Measurements from ENCODE around the gene SURF2.

Gene SURF2

GRCh38 chr9:133332381-133332730 is 24.0 kb upstream of the SURF2 start:
- TF ChIP-seq MAX (IDR thresholded peaks at IDR 0.05) (no peak), YY1 (IDR thresholded peaks at IDR 0.05; ENCODE audit: low read depth) (no peak), EGR1 (IDR thresholded peaks at IDR 0.05) (no peak), CEBPB (IDR thresholded peaks at IDR 0.05) (no peak), TCF12 (IDR thresholded peaks at IDR 0.05; ENCODE audit: low read depth) (no peak), TAF1 (IDR thresholded peaks at IDR 0.05; ENCODE audit: low read depth) (no peak), CREB1 (IDR thresholded peaks at IDR 0.05; ENCODE audit: low read depth) (no peak), FOXM1 (IDR thresholded peaks at IDR 0.05; ENCODE audit: borderline replicate concordance, low read depth) (no peak), ZBTB7A (IDR thresholded peaks at IDR 0.05; ENCODE audit: low read depth) (no peak), TEAD4 (IDR thresholded peaks at IDR 0.05) (no peak), NFIC (IDR thresholded peaks at IDR 0.05) (no peak), EP300 (IDR thresholded peaks at IDR 0.05; ENCODE audit: borderline replicate concordance) (no peak), RAD21 (IDR thresholded peaks at IDR 0.05; ENCODE audit: low read depth) (no peak)
- TF ChIP-seq, protein P1, sequence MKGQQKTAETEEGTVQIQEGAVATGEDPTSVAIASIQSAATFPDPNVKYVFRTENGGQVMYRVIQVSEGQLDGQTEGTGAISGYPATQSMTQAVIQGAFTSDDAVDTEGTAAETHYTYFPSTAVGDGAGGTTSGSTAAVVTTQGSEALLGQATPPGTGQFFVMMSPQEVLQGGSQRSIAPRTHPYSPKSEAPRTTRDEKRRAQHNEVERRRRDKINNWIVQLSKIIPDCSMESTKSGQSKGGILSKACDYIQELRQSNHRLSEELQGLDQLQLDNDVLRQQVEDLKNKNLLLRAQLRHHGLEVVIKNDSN (IDR thresholded peaks at IDR 0.05): no peak
- TF ChIP-seq, protein P2, sequence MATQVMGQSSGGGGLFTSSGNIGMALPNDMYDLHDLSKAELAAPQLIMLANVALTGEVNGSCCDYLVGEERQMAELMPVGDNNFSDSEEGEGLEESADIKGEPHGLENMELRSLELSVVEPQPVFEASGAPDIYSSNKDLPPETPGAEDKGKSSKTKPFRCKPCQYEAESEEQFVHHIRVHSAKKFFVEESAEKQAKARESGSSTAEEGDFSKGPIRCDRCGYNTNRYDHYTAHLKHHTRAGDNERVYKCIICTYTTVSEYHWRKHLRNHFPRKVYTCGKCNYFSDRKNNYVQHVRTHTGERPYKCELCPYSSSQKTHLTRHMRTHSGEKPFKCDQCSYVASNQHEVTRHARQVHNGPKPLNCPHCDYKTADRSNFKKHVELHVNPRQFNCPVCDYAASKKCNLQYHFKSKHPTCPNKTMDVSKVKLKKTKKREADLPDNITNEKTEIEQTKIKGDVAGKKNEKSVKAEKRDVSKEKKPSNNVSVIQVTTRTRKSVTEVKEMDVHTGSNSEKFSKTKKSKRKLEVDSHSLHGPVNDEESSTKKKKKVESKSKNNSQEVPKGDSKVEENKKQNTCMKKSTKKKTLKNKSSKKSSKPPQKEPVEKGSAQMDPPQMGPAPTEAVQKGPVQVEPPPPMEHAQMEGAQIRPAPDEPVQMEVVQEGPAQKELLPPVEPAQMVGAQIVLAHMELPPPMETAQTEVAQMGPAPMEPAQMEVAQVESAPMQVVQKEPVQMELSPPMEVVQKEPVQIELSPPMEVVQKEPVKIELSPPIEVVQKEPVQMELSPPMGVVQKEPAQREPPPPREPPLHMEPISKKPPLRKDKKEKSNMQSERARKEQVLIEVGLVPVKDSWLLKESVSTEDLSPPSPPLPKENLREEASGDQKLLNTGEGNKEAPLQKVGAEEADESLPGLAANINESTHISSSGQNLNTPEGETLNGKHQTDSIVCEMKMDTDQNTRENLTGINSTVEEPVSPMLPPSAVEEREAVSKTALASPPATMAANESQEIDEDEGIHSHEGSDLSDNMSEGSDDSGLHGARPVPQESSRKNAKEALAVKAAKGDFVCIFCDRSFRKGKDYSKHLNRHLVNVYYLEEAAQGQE (IDR thresholded peaks at IDR 0.05; ENCODE audit: low read depth): no peak

GRCh38 chr9:133333011-133333410 is 23.3 kb upstream of the SURF2 start:
- TF ChIP-seq TEAD4 (IDR thresholded peaks at IDR 0.05) (no peak), CREB1 (IDR thresholded peaks at IDR 0.05; ENCODE audit: low read depth) (no peak), MAX (IDR thresholded peaks at IDR 0.05) (no peak), YY1 (IDR thresholded peaks at IDR 0.05; ENCODE audit: low read depth) (no peak), TCF12 (IDR thresholded peaks at IDR 0.05; ENCODE audit: low read depth) (no peak), ZBTB7A (IDR thresholded peaks at IDR 0.05; ENCODE audit: low read depth) (no peak), TAF1 (IDR thresholded peaks at IDR 0.05; ENCODE audit: low read depth) (no peak), FOXM1 (IDR thresholded peaks at IDR 0.05; ENCODE audit: borderline replicate concordance, low read depth) (no peak), RAD21 (IDR thresholded peaks at IDR 0.05; ENCODE audit: low read depth) (no peak)
- TF ChIP-seq, protein P1 (IDR thresholded peaks at IDR 0.05): no peak

- TF ChIP-seq FOXM1 (IDR thresholded peaks at IDR 0.05; ENCODE audit: borderline replicate concordance, low read depth): no peak
- TF ChIP-seq, protein P1 (IDR thresholded peaks at IDR 0.05): no peak
- TF ChIP-seq YY1 (IDR thresholded peaks at IDR 0.05; ENCODE audit: low read depth): no peak
- no peak for TF ChIP-seq TAF1 (IDR thresholded peaks at IDR 0.05; ENCODE audit: low read depth)
- TF ChIP-seq CEBPB (IDR thresholded peaks at IDR 0.05): no peak
- TF ChIP-seq NFIC (IDR thresholded peaks at IDR 0.05): no peak
- TF ChIP-seq RAD21 (IDR thresholded peaks at IDR 0.05; ENCODE audit: low read depth): no peak
- TF ChIP-seq, protein P2 (IDR thresholded peaks at IDR 0.05; ENCODE audit: low read depth): no peak
- no peak for TF ChIP-seq MAX (IDR thresholded peaks at IDR 0.05)
Observed at GRCh38 chr9:133333566-133333965, 22.8 kb upstream of the SURF2 start.

DNA sequence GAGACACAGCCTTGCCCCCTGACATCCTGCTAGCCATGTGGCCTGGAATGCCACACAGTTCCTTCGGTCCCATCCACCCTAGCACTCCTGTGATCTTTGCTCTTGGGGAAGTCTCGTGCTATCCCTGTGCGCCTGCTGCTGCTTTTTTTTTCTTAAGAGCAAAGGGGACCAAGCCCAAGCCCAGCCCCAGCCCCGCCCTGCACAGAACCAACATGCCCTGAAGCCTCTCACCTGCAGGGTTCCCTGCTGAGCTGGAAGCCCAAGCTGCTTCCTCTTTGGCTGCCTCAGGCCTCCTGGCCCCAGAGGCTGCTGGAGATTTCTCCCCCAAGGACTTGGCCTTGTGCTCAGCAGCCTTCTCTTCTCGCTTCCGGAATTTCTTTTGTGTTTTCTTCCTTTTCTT is 22.2 kb upstream of the SURF2 start:
- no peak for TF ChIP-seq FOXM1 (IDR thresholded peaks at IDR 0.05; ENCODE audit: borderline replicate concordance, low read depth)
- TF ChIP-seq TEAD4 (IDR thresholded peaks at IDR 0.05): no peak
- TF ChIP-seq, protein P2 (IDR thresholded peaks at IDR 0.05; ENCODE audit: low read depth): no peak
- no peak for TF ChIP-seq CEBPB (IDR thresholded peaks at IDR 0.05)
- TF ChIP-seq NFIC (IDR thresholded peaks at IDR 0.05): no peak
- TF ChIP-seq CREB1 (IDR thresholded peaks at IDR 0.05; ENCODE audit: low read depth): no peak
- no peak for TF ChIP-seq TCF12 (IDR thresholded peaks at IDR 0.05; ENCODE audit: low read depth)
- TF ChIP-seq TAF1 (IDR thresholded peaks at IDR 0.05; ENCODE audit: low read depth): no peak
- no peak for TF ChIP-seq MAX (IDR thresholded peaks at IDR 0.05)
- no peak for TF ChIP-seq EP300 (IDR thresholded peaks at IDR 0.05; ENCODE audit: borderline replicate concordance)
- TF ChIP-seq EGR1 (IDR thresholded peaks at IDR 0.05): no peak

Data from Ishikawa (cell line).